ENCODE data around the gene TRAIP. TPM values are rescaled to one million over a fixed set of nuclear protein-coding genes. Genes with fewer than 3 reads are reported as not detected.
A peak's percentile ranks its signal among the peaks of the same experiment; 100 is the strongest.

TRAIP gene
- total RNA-seq, 2 donors from 2014 or later = 0.98 to 2.0 TPM

- H3K27ac ChIP-seq = no peak overlapping the region
- H3K27me3 ChIP-seq = peaks cover 9 to 19% of the 10 kb centered on the region in 2 donors
- H3K4me1 ChIP-seq = peaks cover 0 to 14% of the 10 kb centered on the region in 2 donors
- TF ChIP-seq CTCF (IDR thresholded peaks at IDR 0.05) = no peak
- no peaks in the 10 kb centered on the region for H3K9me3 ChIP-seq
- H3K36me3 ChIP-seq = no peaks in the 10 kb centered on the region
- DNase-seq (ENCODE audit: low spot score) = no peak
- no peak overlapping the region for H3K4me3 ChIP-seq
Observed at GRCh38 chr3:49871531-49872153, 15.3 kb upstream of the TRAIP start.

DNA sequence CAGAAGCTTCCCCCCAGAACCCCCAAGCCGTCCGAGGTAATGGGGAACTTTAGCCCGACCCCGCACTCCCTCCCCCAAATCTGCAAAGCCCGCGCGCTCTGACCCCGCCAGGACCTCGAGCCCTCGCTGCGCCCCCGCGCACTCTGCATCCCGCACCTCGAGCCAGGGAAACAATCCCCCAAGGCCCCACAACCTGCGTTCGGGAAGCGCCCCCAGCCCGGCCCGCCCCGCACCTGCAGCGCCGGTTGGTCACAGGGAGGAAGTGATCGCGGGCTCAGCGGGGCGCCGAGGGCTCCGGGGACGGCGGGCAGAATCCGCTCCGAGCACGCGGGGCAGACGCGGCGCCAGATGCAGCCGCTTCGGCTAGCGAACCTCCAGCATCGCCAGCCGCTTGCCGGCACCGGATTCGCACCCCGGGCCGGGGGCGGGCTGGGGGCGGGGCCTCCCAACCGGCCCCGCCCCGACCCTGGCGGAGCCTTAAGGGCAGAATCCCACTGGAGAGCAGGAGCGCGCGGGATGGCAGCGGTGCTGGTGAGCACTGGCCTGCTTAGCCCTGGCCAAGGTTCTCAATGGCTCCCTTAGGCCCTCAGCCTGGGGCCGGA is 13.3 kb upstream of the TRAIP start, which contains the start of gene CAMKV:
Gene CAMKV, minus strand, starts transcription at position 382 of the 602 bp plus-strand sequence. CDS start 7,518 bp downstream, outside the sequence.
- no peak for TF ChIP-seq CTCF (IDR thresholded peaks at IDR 0.05)
- DNase-seq (ENCODE audit: low spot score) = no peak
- H3K27ac ChIP-seq = no peak within 1 kb of the TSS
- H3K27me3 ChIP-seq = peaks cover 9 to 19% of the 10 kb centered on the region in 2 donors
- no peaks in the 10 kb centered on the region for H3K36me3 ChIP-seq
- H3K9me3 ChIP-seq = no peaks in the 10 kb centered on the region
- H3K4me3 ChIP-seq = peak within 1 kb of the TSS in 1 of 2 donors; percentile 43
- H3K4me1 ChIP-seq = peaks cover 0 to 14% of the 10 kb centered on the region in 2 donors

DNA sequence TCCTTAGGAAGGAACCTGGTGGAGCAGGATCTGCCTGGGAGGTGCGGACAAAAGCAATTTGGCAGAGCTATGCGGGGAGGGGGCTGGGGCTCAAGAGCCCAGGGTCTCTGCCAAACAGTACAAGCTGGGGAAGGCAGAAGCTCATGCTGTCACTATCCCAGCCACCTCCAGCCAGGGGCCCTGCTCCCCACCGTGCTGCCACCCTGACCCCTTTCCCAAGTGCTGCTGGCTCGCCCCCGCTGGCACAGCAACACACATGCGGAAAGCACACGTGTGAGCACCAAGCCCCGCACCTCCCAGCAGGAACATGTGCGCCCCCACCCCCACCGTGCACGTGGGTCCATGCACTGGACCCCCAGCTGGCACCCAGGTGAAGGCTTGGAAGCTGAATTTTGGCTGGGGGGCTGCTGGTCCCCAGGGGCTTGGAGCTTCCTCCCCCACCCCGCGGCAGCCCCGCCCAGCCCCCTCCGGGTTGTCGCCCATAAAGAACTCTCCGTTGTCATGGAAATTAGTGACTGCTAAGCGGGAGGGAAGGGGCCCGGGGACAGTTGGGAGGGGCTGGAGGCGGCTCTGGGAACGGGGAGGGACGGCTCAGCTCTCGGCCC is 12.6 kb upstream of the TRAIP start:
- Histone ChIP-seq H3K4me3 (peak overlapping the region in 1 of 2 donors; percentile 43), H3K27ac (no peak overlapping the region), H3K9me3 (no peaks in the 10 kb centered on the region), H3K36me3 (no peaks in the 10 kb centered on the region), H3K4me1 (peaks cover 0 to 14% of the 10 kb centered on the region in 2 donors), H3K27me3 (peaks cover 9 to 19% of the 10 kb centered on the region in 2 donors)
- no peak for DNase-seq (ENCODE audit: low spot score)
- TF ChIP-seq CTCF (IDR thresholded peaks at IDR 0.05) = no peak

DNA sequence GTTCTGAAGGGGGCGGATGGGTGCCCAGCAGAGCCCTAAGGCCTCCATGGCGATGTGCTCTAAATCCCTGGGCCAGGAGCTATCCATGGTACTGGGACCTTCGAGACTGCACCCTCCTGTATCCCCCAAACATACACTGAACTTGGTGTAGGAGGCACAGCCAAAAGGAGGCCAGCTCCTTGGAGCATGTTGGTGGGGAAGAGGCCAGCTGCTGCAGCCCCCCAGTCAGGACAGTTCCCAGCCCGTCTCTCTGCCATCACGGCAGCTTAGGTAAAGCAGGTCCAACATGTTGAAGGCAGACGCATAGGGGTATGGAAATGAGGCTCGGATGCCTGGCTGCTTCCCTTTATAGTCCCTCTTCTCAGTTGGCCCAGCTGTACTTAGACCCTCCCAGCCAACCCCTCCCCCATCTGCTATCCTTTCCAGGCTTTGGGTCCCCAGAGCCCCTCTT is 11.5 kb upstream of the TRAIP start:
- no peak for DNase-seq (ENCODE audit: low spot score)
- Histone ChIP-seq H3K36me3 (no peaks in the 10 kb centered on the region), H3K4me3 (no peak overlapping the region), H3K9me3 (no peaks in the 10 kb centered on the region), H3K27ac (no peak overlapping the region), H3K4me1 (peaks cover 0 to 14% of the 10 kb centered on the region in 2 donors), H3K27me3 (peaks cover 9 to 19% of the 10 kb centered on the region in 2 donors)
- TF ChIP-seq CTCF (IDR thresholded peaks at IDR 0.05) = no peak

- H3K27me3 ChIP-seq = peaks cover 9 to 19% of the 10 kb centered on the region in 2 donors
- H3K27ac ChIP-seq = no peak overlapping the region
- peaks cover 0 to 14% of the 10 kb centered on the region in 2 donors for H3K4me1 ChIP-seq
- H3K9me3 ChIP-seq = no peaks in the 10 kb centered on the region
- no peak for DNase-seq (ENCODE audit: low spot score)
- H3K4me3 ChIP-seq = no peak overlapping the region
- no peak for TF ChIP-seq CTCF (IDR thresholded peaks at IDR 0.05)
- H3K36me3 ChIP-seq = no peaks in the 10 kb centered on the region
Observed at GRCh38 chr3:49867400-49867799, 11.0 kb upstream of the TRAIP start.
